ENCODE measurements around the gene EEF1AKMT3.

- TF ChIP-seq POLR2AphosphoS5 (IDR thresholded peaks at IDR 0.05; ENCODE audit: low read depth, low read length), result peak; percentile 81
- TF ChIP-seq CTCF (IDR thresholded peaks at IDR 0.05 in 2 of 3, conservative IDR thresholded peaks at IDR 0.05 in 1 of 3; ENCODE audit: borderline replicate concordance in 1 of 3, insufficient read depth in 1 of 3, low read depth in 2 of 3, low read length in 2 of 3), result no peak
- peak; percentile 50 for TF ChIP-seq POLR2A (IDR thresholded peaks at IDR 0.05; ENCODE audit: borderline replicate concordance, extremely low read depth, insufficient read depth, insufficient read length)
- no peak for TF ChIP-seq EZH2 (IDR thresholded peaks at IDR 0.05)
- no peak for TF ChIP-seq SIN3A (IDR thresholded peaks at IDR 0.05; ENCODE audit: low read depth)
- TF ChIP-seq CEBPB (IDR thresholded peaks at IDR 0.05; ENCODE audit: low read depth), result no peak
These were observed 20.4 kb upstream of the EEF1AKMT3 start, which contains the start of gene CDK4 for GRCh38 chr12:57751788-57752667.

Measured in HCT116 (cell line).